ENCODE results near the gene DDX17. TPM values are rescaled to one million over a fixed set of nuclear protein-coding genes. Genes with fewer than 3 reads are reported as not detected.

Gene DDX17
- total and polyA plus RNA-seq, 8 donors: 59.5 to 4,611 (median 538) TPM

- TF ChIP-seq POLR2AphosphoS5 (IDR thresholded peaks at IDR 0.05) (no peak), POLR2A (IDR thresholded peaks at IDR 0.05) (no peak), EP300 (IDR thresholded peaks at IDR 0.05) (no peak)
- TF ChIP-seq, protein P1, sequence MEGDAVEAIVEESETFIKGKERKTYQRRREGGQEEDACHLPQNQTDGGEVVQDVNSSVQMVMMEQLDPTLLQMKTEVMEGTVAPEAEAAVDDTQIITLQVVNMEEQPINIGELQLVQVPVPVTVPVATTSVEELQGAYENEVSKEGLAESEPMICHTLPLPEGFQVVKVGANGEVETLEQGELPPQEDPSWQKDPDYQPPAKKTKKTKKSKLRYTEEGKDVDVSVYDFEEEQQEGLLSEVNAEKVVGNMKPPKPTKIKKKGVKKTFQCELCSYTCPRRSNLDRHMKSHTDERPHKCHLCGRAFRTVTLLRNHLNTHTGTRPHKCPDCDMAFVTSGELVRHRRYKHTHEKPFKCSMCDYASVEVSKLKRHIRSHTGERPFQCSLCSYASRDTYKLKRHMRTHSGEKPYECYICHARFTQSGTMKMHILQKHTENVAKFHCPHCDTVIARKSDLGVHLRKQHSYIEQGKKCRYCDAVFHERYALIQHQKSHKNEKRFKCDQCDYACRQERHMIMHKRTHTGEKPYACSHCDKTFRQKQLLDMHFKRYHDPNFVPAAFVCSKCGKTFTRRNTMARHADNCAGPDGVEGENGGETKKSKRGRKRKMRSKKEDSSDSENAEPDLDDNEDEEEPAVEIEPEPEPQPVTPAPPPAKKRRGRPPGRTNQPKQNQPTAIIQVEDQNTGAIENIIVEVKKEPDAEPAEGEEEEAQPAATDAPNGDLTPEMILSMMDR (IDR thresholded peaks at IDR 0.05): no peak
- DNase-seq: no peak
- H3K9me3 ChIP-seq: no peaks in the 10 kb centered on the region
- H3K36me3 ChIP-seq: no peaks in the 10 kb centered on the region
- H3K4me3 ChIP-seq: peak overlapping the region in 2 of 4 donors; percentile 50 to 58
- no peak overlapping the region for H3K27ac ChIP-seq
- peaks cover 15 to 99% (median 84%) of the 10 kb centered on the region in 3 donors for H3K27me3 ChIP-seq
- WGBS, 5 donors: 43 to 70% (median 47%) methylated on average over 12 to 17 of the region's 17 CpGs
- intact Hi-C loops (cut with DNase I; ENCODE audit: low total_unique reads): no loop called here
- peaks cover 14 to 29% (median 24%) of the 10 kb centered on the region in 4 donors for H3K4me1 ChIP-seq
These were observed 49.8 kb downstream of the DDX17 start for GRCh38 chr22:38456272-38456835.

- H3K4me3 ChIP-seq: peak overlapping the region; percentile 45 to 58 (median 49)
- no peaks in the 10 kb centered on the region for H3K9me3 ChIP-seq
- peaks cover 15 to 99% (median 80%) of the 10 kb centered on the region in 3 donors for H3K27me3 ChIP-seq
- no peak overlapping the region for H3K27ac ChIP-seq
- peaks cover 14 to 24% (median 20%) of the 10 kb centered on the region in 4 donors for H3K4me1 ChIP-seq
- DNase-seq: peak in 1 of 2 donors; percentile 76
- WGBS, 5 donors: 0 to 1% (median 1%) methylated on average over 24 to 89 of the region's 90 CpGs
- intact Hi-C loops (cut with DNase I; ENCODE audit: low total_unique reads): no loop called here
- TF ChIP-seq POLR2A (IDR thresholded peaks at IDR 0.05) (no peak), POLR2AphosphoS5 (IDR thresholded peaks at IDR 0.05) (no peak), EP300 (IDR thresholded peaks at IDR 0.05) (no peak)
- TF ChIP-seq, protein P1 (IDR thresholded peaks at IDR 0.05): no peak
- H3K36me3 ChIP-seq: no peaks in the 10 kb centered on the region
These were observed 50.4 kb downstream of the DDX17 start for GRCh38 chr22:38455530-38456271.

GRCh38 chr22:38455076-38455529, 51.0 kb downstream of the DDX17 start, which contains the start of gene KCNJ4:
Gene KCNJ4, minus strand, starts transcription at chr22:38455199. Its CDS starts 27,067 bp downstream, at chr22:38428132.
- peaks cover 14 to 24% (median 20%) of the 10 kb centered on the region in 4 donors for H3K4me1 ChIP-seq
- intact Hi-C loops (cut with DNase I; ENCODE audit: low total_unique reads): no loop called here
- TF ChIP-seq, protein P1 (IDR thresholded peaks at IDR 0.05): no peak
- no peak for TF ChIP-seq POLR2AphosphoS5 (IDR thresholded peaks at IDR 0.05)
- TF ChIP-seq POLR2A (IDR thresholded peaks at IDR 0.05): no peak
- H3K9me3 ChIP-seq: no peaks in the 10 kb centered on the region
- H3K27ac ChIP-seq: no peak within 1 kb of the TSS
- 0 to 2% (median 1%) methylated on average over 27 to 72 of the region's 76 CpGs; no CpG with 5 or more reads in 2 of the 5 donors for WGBS, 5 donors
- H3K4me3 ChIP-seq: peak within 1 kb of the TSS; percentile 45 to 58 (median 49)
- H3K36me3 ChIP-seq: no peaks in the 10 kb centered on the region
- DNase-seq: no peak
- peaks cover 15 to 99% (median 74%) of the 10 kb centered on the region in 3 donors for H3K27me3 ChIP-seq

DNA sequence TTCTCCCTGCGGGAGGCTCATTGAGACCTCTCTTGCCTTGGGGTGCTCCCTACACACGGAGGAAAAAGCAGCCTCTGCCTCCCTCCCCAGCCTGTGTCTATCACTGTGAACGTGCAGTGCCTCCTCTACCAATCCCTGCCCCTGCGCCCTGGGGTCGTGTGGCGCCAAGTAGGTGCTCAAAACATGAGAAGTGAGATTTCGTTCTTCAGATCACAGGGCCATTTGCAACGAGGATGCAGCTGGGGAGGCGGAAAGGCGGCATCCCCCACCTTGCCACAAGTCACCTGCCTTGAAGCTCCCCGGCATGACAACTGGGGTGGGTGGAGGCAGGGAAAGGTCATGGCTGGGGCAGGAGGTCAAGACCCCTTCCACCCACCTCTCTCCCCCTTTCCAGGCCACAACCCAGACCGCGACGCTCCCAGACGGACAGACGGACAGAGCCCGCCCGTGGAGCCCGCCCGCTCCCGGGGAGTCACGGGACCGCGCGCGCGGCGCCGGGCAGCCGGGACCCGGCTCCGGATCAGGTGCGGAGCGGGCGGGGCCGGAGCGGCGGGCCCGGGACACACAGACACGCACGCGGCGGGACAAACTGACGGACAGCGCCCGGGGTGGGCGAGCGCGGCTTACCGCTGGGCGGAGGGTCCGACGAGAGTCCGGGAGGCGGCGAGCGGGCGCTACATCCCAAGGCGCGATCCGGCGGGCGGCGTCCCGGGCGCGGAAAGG, 51.6 kb downstream of the DDX17 start:
- H3K27ac ChIP-seq: no peak overlapping the region
- peak overlapping the region; percentile 45 to 58 (median 49) for H3K4me3 ChIP-seq
- no peaks in the 10 kb centered on the region for H3K9me3 ChIP-seq
- TF ChIP-seq EP300 (IDR thresholded peaks at IDR 0.05) (no peak), POLR2AphosphoS5 (IDR thresholded peaks at IDR 0.05) (no peak), POLR2A (IDR thresholded peaks at IDR 0.05) (no peak)
- TF ChIP-seq, protein P1 (IDR thresholded peaks at IDR 0.05): no peak
- peaks cover 15 to 99% (median 70%) of the 10 kb centered on the region in 3 donors for H3K27me3 ChIP-seq
- intact Hi-C loops (cut with DNase I; ENCODE audit: low total_unique reads): no loop called here
- peaks cover 14 to 24% (median 20%) of the 10 kb centered on the region in 4 donors for H3K4me1 ChIP-seq
- no peaks in the 10 kb centered on the region for H3K36me3 ChIP-seq
- WGBS, 5 donors: 7 to 39% (median 9%) methylated on average over 11 to 67 of the region's 67 CpGs
- peak in 1 of 2 donors; percentile 57 for DNase-seq
